C4-2B (cell line): ENCODE data around the gene SLC2A8.

Source experiments
- CTCF ChIP-seq: fragments of 450-650 bp; conservative IDR thresholded peaks from 2 replicates; pipeline ENCODE4 v1.5.1; 2017; ENCODE audit warnings: mild to moderate bottlenecking
- ZFX ChIP-seq: fragments of 450-650 bp; IDR thresholded peaks from 2 replicates; pipeline ENCODE4 v1.6.1; 2017

- no peak for TF ChIP-seq CTCF
- TF ChIP-seq ZFX: no peak
Measured at GRCh38 chr9:127361561-127361960, 35.4 kb upstream of the SLC2A8 start.
